Hematopoietic multipotent progenitor cell treated with erythropoietin and hydrocortisone succinate and interleukin-3 and kit ligand, for 4 days (in vitro differentiated cells): ENCODE measurements around the gene TMTC2.

Experiments
- DNase-seq: peaks from one replicate; pipeline ENCODE4 v3.0.0-alpha.2; 2015

Gene TMTC2

GRCh38 chr12:83039413-83039812 is 352.7 kb downstream of the TMTC2 start:
- DNase-seq, result no peak

GRCh38 chr12:83040339-83040738 is 353.6 kb downstream of the TMTC2 start:
- no peak for DNase-seq

GRCh38 chr12:83040991-83041390 is 354.3 kb downstream of the TMTC2 start:
- DNase-seq, result no peak

GRCh38 chr12:83042441-83043200 is 355.9 kb downstream of the TMTC2 start:
- no peak for DNase-seq

- DNase-seq, result no peak
Measured at GRCh38 chr12:83044736-83045135, 358.0 kb downstream of the TMTC2 start.

- no peak for DNase-seq
Measured at GRCh38 chr12:83046019-83046418, 359.3 kb downstream of the TMTC2 start.

- no peak for DNase-seq
Measured at GRCh38 chr12:83049306-83049705, 362.6 kb downstream of the TMTC2 start.

GRCh38 chr12:83052890-83053541 is 366.3 kb downstream of the TMTC2 start:
- peak; percentile 62 for DNase-seq

GRCh38 chr12:83057436-83057835 is 370.7 kb downstream of the TMTC2 start:
- peak; percentile 2 for DNase-seq

- DNase-seq, result no peak
Measured at GRCh38 chr12:83059107-83059506, 372.4 kb downstream of the TMTC2 start.

GRCh38 chr12:83065562-83065961 is 378.9 kb downstream of the TMTC2 start:
- DNase-seq, result no peak

GRCh38 chr12:83067981-83068380 is 381.3 kb downstream of the TMTC2 start:
- no peak for DNase-seq

GRCh38 chr12:83074358-83074894 is 387.7 kb downstream of the TMTC2 start:
- DNase-seq, result no peak

- no peak for DNase-seq
Measured at GRCh38 chr12:83075471-83075870, 388.8 kb downstream of the TMTC2 start.

GRCh38 chr12:83077041-83077440 is 390.3 kb downstream of the TMTC2 start:
- DNase-seq, result no peak

- no peak for DNase-seq
Measured at GRCh38 chr12:83082690-83083276, 396.1 kb downstream of the TMTC2 start.

GRCh38 chr12:83083616-83084015 is 396.9 kb downstream of the TMTC2 start:
- DNase-seq, result no peak

- no peak for DNase-seq
Measured at GRCh38 chr12:83084516-83085234, 398.0 kb downstream of the TMTC2 start.

- DNase-seq, result no peak
Measured at GRCh38 chr12:83086023-83086422, 399.3 kb downstream of the TMTC2 start.

- no peak for DNase-seq
Measured at GRCh38 chr12:83089575-83089974, 402.9 kb downstream of the TMTC2 start.

GRCh38 chr12:83092129-83092528 is 405.4 kb downstream of the TMTC2 start:
- DNase-seq, result no peak

GRCh38 chr12:83092606-83093005 is 405.9 kb downstream of the TMTC2 start:
- DNase-seq, result no peak

- no peak for DNase-seq
Measured at GRCh38 chr12:83093426-83093825, 406.7 kb downstream of the TMTC2 start.
